Neural crest cell (in vitro differentiated cells): Measurements from ENCODE around the gene NOL4L. TPM values are rescaled to one million over a fixed set of nuclear protein-coding genes. Genes with fewer than 3 reads are reported as not detected.
"Not testable (repeated sequence)": the region's sequence is repeated elsewhere in the genome, so short reads cannot be mapped to it uniquely, and the experiment has no call there.

Source experiments
- DNase-seq: peaks from one replicate; pipeline ENCODE4 v3.0.0; 2021; ENCODE audit warnings: low read depth, mixed read lengths, low spot score
- H3K27ac Mint-ChIP-seq: one replicate; pipeline ENCODE4 v1.8.0; 2021; ENCODE audit warnings: mild to moderate bottlenecking, mixed read lengths; ENCODE audit not compliant: unreplicated experiment
- H3K27me3 Mint-ChIP-seq: 2 replicates; pipeline ENCODE4 v1.8.0; 2021; ENCODE audit warnings: low read depth, mild to moderate bottlenecking, mixed read lengths
- H3K36me3 Mint-ChIP-seq: 2 replicates; pipeline ENCODE4 v1.8.0; 2021; ENCODE audit warnings: low read depth, mild to moderate bottlenecking, mixed read lengths
- H3K4me1 Mint-ChIP-seq: 2 replicates; pipeline ENCODE4 v1.8.0; 2021; ENCODE audit warnings: mixed read lengths
- H3K4me3 Mint-ChIP-seq: one replicate; pipeline ENCODE4 v1.8.0; 2021; ENCODE audit warnings: mild to moderate bottlenecking, mixed read lengths
- H3K9me3 Mint-ChIP-seq: 2 replicates; pipeline ENCODE4 v1.8.0; 2021; ENCODE audit warnings: mixed read lengths
- CTCF ChIP-seq: fragments of 200-600 bp; sonication (generic); conservative IDR thresholded peaks from 2 replicates; pipeline ENCODE4 v1.5.0; 2021; ENCODE audit warnings: antibody characterized with exemption, mild to moderate bottlenecking
- total RNA-seq: library from RNA; stranded (reverse); gene quantifications from 2 replicates; pipeline ENCODE4 v1.2.1, GENCODE V29; 2021

Gene NOL4L
- total RNA-seq, 1 donor from 2014 or later: 52.3 TPM

- Mint-ChIP-seq H3K4me3 (peak overlapping the region; percentile 90), H3K36me3 (no peaks in the 10 kb centered on the region), H3K27me3 (peaks cover 6% of the 10 kb centered on the region), H3K9me3 (no peaks in the 10 kb centered on the region), H3K27ac (no peak overlapping the region), H3K4me1 (peaks cover 35% of the 10 kb centered on the region)
- TF ChIP-seq CTCF: no peak
- DNase-seq: no peak
Measured at GRCh38 chr20:32580219-32580969, 4.7 kb downstream of the NOL4L start.

- H3K9me3 Mint-ChIP-seq: no peaks in the 10 kb centered on the region
- no peak for TF ChIP-seq CTCF
- H3K27ac Mint-ChIP-seq: no peak overlapping the region
- no peaks in the 10 kb centered on the region for H3K36me3 Mint-ChIP-seq
- peak overlapping the region; percentile 11 for H3K4me3 Mint-ChIP-seq
- H3K27me3 Mint-ChIP-seq: peaks cover 6% of the 10 kb centered on the region
- no peak for DNase-seq
- peaks cover 35% of the 10 kb centered on the region for H3K4me1 Mint-ChIP-seq
Measured at GRCh38 chr20:32578840-32579390, 6.2 kb downstream of the NOL4L start.

- Mint-ChIP-seq H3K27ac (peak overlapping the region; percentile 88), H3K4me1 (peaks cover 39% of the 10 kb centered on the region), H3K4me3 (peak overlapping the region; percentile 55)
- H3K27me3 Mint-ChIP-seq, DNase-seq, H3K9me3 Mint-ChIP-seq, H3K36me3 Mint-ChIP-seq: not testable (repeated sequence)
Measured at GRCh38 chr20:32578062-32578461, 7.1 kb downstream of the NOL4L start.

GRCh38 chr20:32577657-32578056, 7.5 kb downstream of the NOL4L start:
- TF ChIP-seq CTCF: no peak

GRCh38 chr20:32577023-32577422, 8.1 kb downstream of the NOL4L start:
- Mint-ChIP-seq H3K4me3 (peak overlapping the region; percentile 55), H3K36me3 (no peaks in the 10 kb centered on the region), H3K27ac (no peak overlapping the region), H3K9me3 (no peaks in the 10 kb centered on the region), H3K4me1 (peaks cover 44% of the 10 kb centered on the region), H3K27me3 (peaks cover 6% of the 10 kb centered on the region)
- peak; percentile 54 for TF ChIP-seq CTCF
- DNase-seq: no peak

More at GRCh38 chr20:32577657-32578056, 7.5 kb downstream of the NOL4L start:
- H3K9me3 Mint-ChIP-seq: no peaks in the 10 kb centered on the region
- peaks cover 6% of the 10 kb centered on the region for H3K27me3 Mint-ChIP-seq
- peak overlapping the region; percentile 62 for H3K27ac Mint-ChIP-seq
- DNase-seq: no peak
- no peaks in the 10 kb centered on the region for H3K36me3 Mint-ChIP-seq
- H3K4me1 Mint-ChIP-seq: peaks cover 41% of the 10 kb centered on the region
- H3K4me3 Mint-ChIP-seq: peak overlapping the region; percentile 55

- H3K36me3 Mint-ChIP-seq: no peaks in the 10 kb centered on the region
- DNase-seq: no peak
- no peaks in the 10 kb centered on the region for H3K9me3 Mint-ChIP-seq
- H3K27ac Mint-ChIP-seq: no peak overlapping the region
- no peak overlapping the region for H3K4me3 Mint-ChIP-seq
- peaks cover 4% of the 10 kb centered on the region for H3K27me3 Mint-ChIP-seq
- peaks cover 44% of the 10 kb centered on the region for H3K4me1 Mint-ChIP-seq
- no peak for TF ChIP-seq CTCF
Measured at GRCh38 chr20:32576560-32576959, 8.6 kb downstream of the NOL4L start.
